Chondrocyte (in vitro differentiated cells): Measurements from ENCODE around the gene EXOSC1. TPM values are rescaled to one million over a fixed set of nuclear protein-coding genes. Genes with fewer than 3 reads are reported as not detected.
"Not testable (repeated sequence)": the region's sequence is repeated elsewhere in the genome, so short reads cannot be mapped to it uniquely, and the experiment has no call there.

Source experiments
- DNase-seq: peaks from one replicate; pipeline ENCODE4 v3.0.0; 2021; ENCODE audit warnings: mixed read lengths, low spot score
- H3K27ac Mint-ChIP-seq: one replicate; pipeline ENCODE4 v1.8.0; 2021; ENCODE audit warnings: mild to moderate bottlenecking, moderate library complexity, mixed read lengths; ENCODE audit not compliant: unreplicated experiment
- H3K27me3 Mint-ChIP-seq: 2 replicates; pipeline ENCODE4 v1.8.0; 2021; ENCODE audit warnings: low read depth, mixed read lengths
- H3K36me3 Mint-ChIP-seq: 2 replicates; pipeline ENCODE4 v1.8.0; 2021; ENCODE audit warnings: low read depth, mixed read lengths
- H3K4me1 Mint-ChIP-seq: 2 replicates; pipeline ENCODE4 v1.8.0; 2021; ENCODE audit warnings: low read depth, mild to moderate bottlenecking, mixed read lengths
- H3K4me3 Mint-ChIP-seq: one replicate; pipeline ENCODE4 v1.8.0; 2021; ENCODE audit warnings: mild to moderate bottlenecking, moderate library complexity, mixed read lengths; ENCODE audit not compliant: unreplicated experiment
- H3K9me3 Mint-ChIP-seq: 2 replicates; pipeline ENCODE4 v1.8.0; 2021; ENCODE audit warnings: low read depth, mixed read lengths
- CTCF ChIP-seq: fragments of 200-600 bp; sonication (generic); IDR thresholded peaks from 2 replicates; pipeline ENCODE4 v1.5.0; 2021; ENCODE audit warnings: antibody characterized with exemption, mild to moderate bottlenecking, moderate library complexity
- total RNA-seq: library from RNA; stranded (reverse); gene quantifications from 3 replicates; pipeline ENCODE4 v1.2.1, GENCODE V29; 2021

The EXOSC1 gene
- total RNA-seq, 1 donor from 2014 or later, result 28.7 TPM

GRCh38 chr10:97425964-97426775 is 19.6 kb downstream of the EXOSC1 start, which contains the start of gene PGAM1:
Gene PGAM1 (plus strand): TSS chr10:97426191. CDS start chr10:97426308, 117 bp downstream.
- DNase-seq, result peak; percentile 96
- H3K4me1 Mint-ChIP-seq, result peaks cover 29% of the 10 kb centered on the region
- H3K9me3 Mint-ChIP-seq, result no peaks in the 10 kb centered on the region
- peak within 1 kb of the TSS; percentile 94 for H3K27ac Mint-ChIP-seq
- peaks cover 8% of the 10 kb centered on the region for H3K36me3 Mint-ChIP-seq
- no peaks in the 10 kb centered on the region for H3K27me3 Mint-ChIP-seq
- H3K4me3 Mint-ChIP-seq, result peak within 1 kb of the TSS; percentile 82
- peak; percentile 81 for TF ChIP-seq CTCF

GRCh38 chr10:97423757-97424098 is 22.1 kb downstream of the EXOSC1 start:
- H3K27me3 Mint-ChIP-seq, H3K9me3 Mint-ChIP-seq, H3K27ac Mint-ChIP-seq, H3K4me3 Mint-ChIP-seq, H3K36me3 Mint-ChIP-seq, DNase-seq: not testable (repeated sequence)
- peaks cover 21% of the 10 kb centered on the region for H3K4me1 Mint-ChIP-seq

- Mint-ChIP-seq H3K4me3 (no peak overlapping the region), H3K36me3 (no peaks in the 10 kb centered on the region), H3K27ac (no peak overlapping the region), H3K4me1 (peaks cover 5% of the 10 kb centered on the region), H3K9me3 (no peaks in the 10 kb centered on the region), H3K27me3 (no peaks in the 10 kb centered on the region)
- DNase-seq, result no peak
- no peak for TF ChIP-seq CTCF
Measured at GRCh38 chr10:97416565-97416964, 29.2 kb downstream of the EXOSC1 start.

- Mint-ChIP-seq H3K27ac (no peak overlapping the region), H3K9me3 (no peaks in the 10 kb centered on the region), H3K4me1 (peaks cover 5% of the 10 kb centered on the region), H3K36me3 (no peaks in the 10 kb centered on the region), H3K27me3 (no peaks in the 10 kb centered on the region), H3K4me3 (no peak overlapping the region)
- TF ChIP-seq CTCF, result no peak
- no peak for DNase-seq
Measured at GRCh38 chr10:97412891-97413304, 32.9 kb downstream of the EXOSC1 start.

- no peak for TF ChIP-seq CTCF
- Mint-ChIP-seq H3K4me3 (no peak overlapping the region), H3K4me1 (peaks cover 11% of the 10 kb centered on the region), H3K27ac (no peak overlapping the region), H3K36me3 (no peaks in the 10 kb centered on the region), H3K27me3 (no peaks in the 10 kb centered on the region), H3K9me3 (no peaks in the 10 kb centered on the region)
- no peak for DNase-seq
Measured at GRCh38 chr10:97411406-97411805, 34.4 kb downstream of the EXOSC1 start.
